ENCODE results near the gene PDE6C.

DNA sequence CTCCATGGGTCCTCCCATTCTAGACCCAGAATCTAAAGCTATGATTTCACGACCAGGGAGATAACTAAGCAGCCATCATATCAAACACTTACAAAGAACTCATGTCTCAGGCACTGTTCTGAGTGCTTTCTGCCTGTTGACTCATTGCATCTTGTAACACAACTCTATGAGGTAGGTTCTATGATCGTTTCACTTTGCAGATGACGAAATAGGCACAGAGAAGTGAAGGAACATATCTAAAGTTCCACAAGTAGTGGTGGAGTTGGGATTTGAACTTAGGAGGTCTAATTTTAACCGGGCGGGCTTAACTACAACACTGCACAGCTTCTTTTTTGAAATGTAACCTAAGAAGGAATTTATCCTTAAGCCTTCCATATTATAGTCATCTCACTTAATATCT lies 14.2 kb upstream of the PDE6C start:
- no peak for TF ChIP-seq POLR2AphosphoS5 (IDR thresholded peaks at IDR 0.05; ENCODE audit: low read depth, low read length)
- TF ChIP-seq, protein P1, sequence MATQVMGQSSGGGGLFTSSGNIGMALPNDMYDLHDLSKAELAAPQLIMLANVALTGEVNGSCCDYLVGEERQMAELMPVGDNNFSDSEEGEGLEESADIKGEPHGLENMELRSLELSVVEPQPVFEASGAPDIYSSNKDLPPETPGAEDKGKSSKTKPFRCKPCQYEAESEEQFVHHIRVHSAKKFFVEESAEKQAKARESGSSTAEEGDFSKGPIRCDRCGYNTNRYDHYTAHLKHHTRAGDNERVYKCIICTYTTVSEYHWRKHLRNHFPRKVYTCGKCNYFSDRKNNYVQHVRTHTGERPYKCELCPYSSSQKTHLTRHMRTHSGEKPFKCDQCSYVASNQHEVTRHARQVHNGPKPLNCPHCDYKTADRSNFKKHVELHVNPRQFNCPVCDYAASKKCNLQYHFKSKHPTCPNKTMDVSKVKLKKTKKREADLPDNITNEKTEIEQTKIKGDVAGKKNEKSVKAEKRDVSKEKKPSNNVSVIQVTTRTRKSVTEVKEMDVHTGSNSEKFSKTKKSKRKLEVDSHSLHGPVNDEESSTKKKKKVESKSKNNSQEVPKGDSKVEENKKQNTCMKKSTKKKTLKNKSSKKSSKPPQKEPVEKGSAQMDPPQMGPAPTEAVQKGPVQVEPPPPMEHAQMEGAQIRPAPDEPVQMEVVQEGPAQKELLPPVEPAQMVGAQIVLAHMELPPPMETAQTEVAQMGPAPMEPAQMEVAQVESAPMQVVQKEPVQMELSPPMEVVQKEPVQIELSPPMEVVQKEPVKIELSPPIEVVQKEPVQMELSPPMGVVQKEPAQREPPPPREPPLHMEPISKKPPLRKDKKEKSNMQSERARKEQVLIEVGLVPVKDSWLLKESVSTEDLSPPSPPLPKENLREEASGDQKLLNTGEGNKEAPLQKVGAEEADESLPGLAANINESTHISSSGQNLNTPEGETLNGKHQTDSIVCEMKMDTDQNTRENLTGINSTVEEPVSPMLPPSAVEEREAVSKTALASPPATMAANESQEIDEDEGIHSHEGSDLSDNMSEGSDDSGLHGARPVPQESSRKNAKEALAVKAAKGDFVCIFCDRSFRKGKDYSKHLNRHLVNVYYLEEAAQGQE (IDR thresholded peaks at IDR 0.05; ENCODE audit: insufficient read depth in 1 of 2, low read depth in 2 of 2, low read length in 2 of 2), result no peak
- no peak for TF ChIP-seq FOXP2 (optimal IDR thresholded peaks at IDR 0.05; ENCODE audit: borderline replicate concordance, extremely low read depth, extremely low read length, insufficient read depth)
- no peak for TF ChIP-seq TAF1 (IDR thresholded peaks at IDR 0.05; ENCODE audit: borderline replicate concordance, insufficient read depth, low read length)
- TF ChIP-seq SIN3A (IDR thresholded peaks at IDR 0.05; ENCODE audit: borderline replicate concordance, insufficient read depth, low read length), result no peak
